Trophoblast cell (in vitro differentiated cells and primary cell): ENCODE results near the gene EGR1.

Experiments
- DNase-seq, 2 donors: peaks; one replicate each; pipeline ENCODE4 v3.0.0-alpha.2; 2016
- H2AFZ ChIP-seq: 2 replicates; pipeline ENCODE4 v1.6.1; 2013; ENCODE audit warnings: low read length, moderate library complexity, mild to moderate bottlenecking; ENCODE audit not compliant: insufficient read depth, poor library complexity
- H2AK5ac ChIP-seq: 2 replicates; pipeline ENCODE4 v1.6.1; 2013; ENCODE audit warnings: mild to moderate bottlenecking, low read length
- H2BK120ac ChIP-seq: 2 replicates; pipeline ENCODE4 v1.6.1; 2013; ENCODE audit warnings: low read length, mild to moderate bottlenecking, moderate library complexity; ENCODE audit not compliant: insufficient read depth, poor library complexity
- H2BK12ac ChIP-seq: 2 replicates; pipeline ENCODE4 v1.6.1; 2013; ENCODE audit warnings: mild to moderate bottlenecking, low read length, moderate library complexity
- H2BK5ac ChIP-seq: 2 replicates; pipeline ENCODE4 v1.6.1; 2013; ENCODE audit warnings: low read length, low read depth, moderate library complexity, mild to moderate bottlenecking; ENCODE audit not compliant: poor library complexity
- H3K14ac ChIP-seq: 2 replicates; pipeline ENCODE4 v1.6.1; 2013; ENCODE audit warnings: mild to moderate bottlenecking, low read length
- H3K18ac ChIP-seq: 2 replicates; pipeline ENCODE4 v1.6.1; 2013; ENCODE audit warnings: mild to moderate bottlenecking, low read length
- H3K23ac ChIP-seq: 2 replicates; pipeline ENCODE4 v1.6.1; 2013; ENCODE audit warnings: low read length
- H3K27ac ChIP-seq: 2 replicates; pipeline ENCODE4 v1.5.1; 2013; ENCODE audit warnings: low read depth, mild to moderate bottlenecking, inconsistent platforms, low read length, moderate library complexity
- H3K27me3 ChIP-seq: 2 replicates; pipeline ENCODE4 v1.6.1; 2013; ENCODE audit warnings: inconsistent platforms, mild to moderate bottlenecking, low read length, moderate library complexity; ENCODE audit not compliant: insufficient read depth
- H3K36me3 ChIP-seq, 2 experiments: 1 replicate in 1 of 2; 2 replicates in 1 of 2; pipeline ENCODE4 v1.6.1; 2013; ENCODE audit warnings: low read length in 2 of 2, mild to moderate bottlenecking in 2 of 2, moderate library complexity in 1 of 2; ENCODE audit not compliant: insufficient read depth in 2 of 2, control insufficient read depth in 1 of 2
- H3K4ac ChIP-seq: 2 replicates; pipeline ENCODE4 v1.6.1; 2013; ENCODE audit warnings: low read depth, mild to moderate bottlenecking, low read length, moderate library complexity
- H3K4me1 ChIP-seq, 2 experiments: 1 replicate in 1 of 2; 2 replicates in 1 of 2; pipeline ENCODE4 v1.6.1; 2013; ENCODE audit warnings: low read length in 2 of 2, mild to moderate bottlenecking in 2 of 2, moderate library complexity in 1 of 2; ENCODE audit not compliant: insufficient read depth in 2 of 2, control insufficient read depth in 1 of 2
- H3K4me2 ChIP-seq: 2 replicates; pipeline ENCODE4 v1.6.1; 2013; ENCODE audit warnings: inconsistent platforms, mild to moderate bottlenecking, low read length, moderate library complexity
- H3K4me3 ChIP-seq: 2 replicates; pipeline ENCODE4 v1.5.1; 2013; ENCODE audit warnings: mild to moderate bottlenecking, low read depth, low read length, inconsistent platforms
- H3K79me1 ChIP-seq: one replicate; pipeline ENCODE4 v1.6.1; 2013; ENCODE audit warnings: low read length
- H3K79me2 ChIP-seq: 2 replicates; pipeline ENCODE4 v1.6.1; 2013; ENCODE audit warnings: low read length, mild to moderate bottlenecking; ENCODE audit not compliant: control insufficient read depth, insufficient read depth, poor library complexity
- H3K9ac ChIP-seq: 2 replicates; pipeline ENCODE4 v1.6.1; 2013; ENCODE audit warnings: mild to moderate bottlenecking, low read length
- H3K9me3 ChIP-seq: 2 replicates; pipeline ENCODE4 v1.6.1; 2013; ENCODE audit warnings: low read depth, mild to moderate bottlenecking, control low read depth, inconsistent platforms, low read length; ENCODE audit not compliant: insufficient read depth
- H4K12ac ChIP-seq: 2 replicates; pipeline ENCODE4 v1.6.1; 2013; ENCODE audit warnings: low read depth, mild to moderate bottlenecking, low read length, moderate library complexity
- H4K8ac ChIP-seq: 2 replicates; pipeline ENCODE4 v1.6.1; 2013; ENCODE audit warnings: low read depth, mild to moderate bottlenecking, low read length, moderate library complexity
- H4K91ac ChIP-seq: one replicate; pipeline ENCODE4 v1.6.1; 2013; ENCODE audit warnings: low read depth, mild to moderate bottlenecking, low read length, moderate library complexity
- WGBS: extraction: QIAGEN DNeasy Blood & Tissue Kit; methylation state at CpG from one replicate; pipeline ENCODE4 v1.1.7; 2013; ENCODE audit warnings: missing lambda C conversion rate; ENCODE audit not compliant: insufficient read length, insufficient coverage; ENCODE audit errors: extremely low coverage; 5-methylcytosine and 5-hydroxymethylcytosine counted together

EGR1 gene

DNA sequence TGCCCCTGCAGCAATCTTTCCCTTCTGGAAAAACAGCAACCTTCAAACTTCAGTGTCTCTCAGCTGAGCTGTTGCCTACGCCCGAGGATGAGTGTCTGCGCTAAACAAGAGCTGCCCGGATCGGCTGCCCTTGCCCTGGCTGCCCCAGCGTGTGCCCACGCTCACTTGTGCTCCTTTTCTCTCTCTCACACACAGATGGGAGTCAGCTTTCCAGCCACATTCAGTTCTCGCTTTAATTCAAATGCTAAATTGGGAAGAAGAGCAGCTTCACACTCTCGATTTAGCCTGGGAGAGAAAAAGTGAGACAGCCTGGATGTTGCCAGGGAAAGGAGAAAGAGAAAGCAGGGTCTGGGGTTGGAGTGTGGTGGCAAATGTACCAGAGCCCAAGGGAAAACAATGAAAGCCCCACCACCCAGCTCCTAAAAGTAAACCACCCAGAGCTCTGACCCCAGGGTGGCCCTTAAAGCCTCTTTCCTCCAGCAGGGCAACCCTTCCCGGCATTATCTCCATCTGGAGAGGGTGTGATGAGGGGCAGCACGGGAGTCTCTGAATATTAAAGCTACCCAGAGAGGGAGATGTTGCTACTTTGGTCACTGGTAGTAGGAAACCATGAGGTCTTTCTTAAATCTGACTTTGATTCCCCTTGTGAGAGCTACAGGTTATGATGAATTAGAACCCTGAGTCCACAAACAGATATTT, 9.9 kb upstream of the EGR1 start:
- H3K79me1 ChIP-seq = no peaks in the 10 kb centered on the region
- no peaks in the 10 kb centered on the region for H3K36me3 ChIP-seq
- H3K9me3 ChIP-seq = no peaks in the 10 kb centered on the region

DNA sequence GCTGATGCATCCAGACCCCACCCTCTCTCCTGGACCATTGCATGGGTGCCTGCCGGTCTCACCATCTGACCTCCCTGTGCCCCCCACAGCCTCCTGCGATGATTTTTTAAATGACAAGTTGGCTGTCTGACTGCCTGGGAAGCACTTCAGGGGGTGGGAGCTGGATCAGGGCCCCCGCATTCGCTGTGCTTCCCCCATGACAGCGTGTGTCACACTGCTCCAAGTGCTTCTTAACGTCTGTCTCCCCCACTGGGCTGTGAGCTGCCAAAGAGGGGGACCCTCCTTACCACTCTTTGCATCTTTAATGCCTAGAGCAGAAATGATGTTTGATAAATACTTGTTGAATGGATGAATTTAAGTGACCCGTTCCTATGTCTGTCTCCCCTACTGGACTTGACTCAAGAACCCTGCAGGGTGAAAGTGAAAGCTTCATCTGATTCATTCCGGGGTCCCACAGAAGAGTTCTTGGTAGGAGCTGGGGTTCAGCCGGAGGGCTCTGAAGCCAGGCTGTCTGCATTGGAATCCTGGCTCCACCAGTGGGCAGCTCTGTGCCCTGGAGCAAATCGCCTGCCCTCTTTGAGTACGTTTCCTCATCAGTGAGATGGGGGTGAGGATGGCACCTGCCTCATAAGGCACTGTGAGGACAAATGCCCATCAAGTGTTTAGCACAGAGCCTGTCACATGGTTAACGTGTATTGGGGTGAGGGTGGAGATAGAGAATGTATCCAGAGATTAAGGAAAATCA, 7.6 kb upstream of the EGR1 start:
- Histone ChIP-seq H2AK5ac (no peak overlapping the region), H4K8ac (no peak overlapping the region), H3K14ac (no peak overlapping the region), H2BK5ac (no peak overlapping the region), H2BK12ac (no peak overlapping the region), H2BK120ac (no peak overlapping the region), H3K79me2 (no peaks in the 10 kb centered on the region), H4K12ac (no peak overlapping the region), H3K4me2 (no peak overlapping the region), H3K79me1 (no peaks in the 10 kb centered on the region), H3K27me3 (no peaks in the 10 kb centered on the region), H3K4me1 (no peaks in the 10 kb centered on the region), H3K4me3 (no peak overlapping the region), H4K91ac (no peak overlapping the region), H3K36me3 (no peaks in the 10 kb centered on the region), H3K9ac (no peak overlapping the region), H2AFZ (no peak overlapping the region), H3K4ac (no peak overlapping the region), H3K23ac (no peak overlapping the region), H3K27ac (no peak overlapping the region), H3K18ac (no peak overlapping the region), H3K9me3 (no peaks in the 10 kb centered on the region)
- WGBS = no CpG with 5 or more reads among the region's 12 CpGs
- DNase-seq = no peak

More for the DNA sequence above, 9.9 kb upstream of the EGR1 start:
- no peak overlapping the region for H4K12ac ChIP-seq
- DNase-seq = no peak
- no peak overlapping the region for H3K4me3 ChIP-seq
- no peak overlapping the region for H3K27ac ChIP-seq
- H2AK5ac ChIP-seq = no peak overlapping the region
- H4K91ac ChIP-seq = no peak overlapping the region
- no peak overlapping the region for H3K4ac ChIP-seq
- no peaks in the 10 kb centered on the region for H3K27me3 ChIP-seq
- no peaks in the 10 kb centered on the region for H3K79me2 ChIP-seq
- no peak overlapping the region for H2BK120ac ChIP-seq
- no peak overlapping the region for H2BK5ac ChIP-seq
- H3K4me1 ChIP-seq = no peaks in the 10 kb centered on the region
- H3K4me2 ChIP-seq = no peak overlapping the region
- H3K9ac ChIP-seq = no peak overlapping the region
- H4K8ac ChIP-seq = no peak overlapping the region
- no peak overlapping the region for H2AFZ ChIP-seq
- H3K14ac ChIP-seq = no peak overlapping the region
- WGBS = no CpG with 5 or more reads among the region's 11 CpGs
- no peak overlapping the region for H3K18ac ChIP-seq
- no peak overlapping the region for H3K23ac ChIP-seq
- no peak overlapping the region for H2BK12ac ChIP-seq

DNA sequence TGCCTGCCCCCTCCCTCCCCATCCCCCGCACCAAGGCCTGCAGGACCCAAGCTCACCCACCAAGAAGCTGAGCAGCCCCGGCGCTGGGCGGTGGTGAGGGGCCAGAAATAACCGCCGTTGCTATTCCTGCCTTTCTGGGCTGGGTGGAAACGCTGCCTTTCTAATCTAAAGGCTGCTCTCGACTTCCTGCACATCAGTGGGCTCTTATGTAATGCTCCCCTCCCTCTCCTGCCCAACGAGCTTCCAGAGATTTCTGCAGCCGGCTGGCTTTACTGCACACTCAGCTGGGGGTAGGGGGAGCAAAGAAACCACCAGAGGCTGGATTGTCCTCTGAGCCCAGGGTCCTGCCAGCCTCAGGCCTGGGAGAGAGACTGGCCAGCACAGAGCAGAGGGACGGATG, 6.9 kb upstream of the EGR1 start:
- H2AK5ac ChIP-seq = no peak overlapping the region
- H4K12ac ChIP-seq = no peak overlapping the region
- H2BK120ac ChIP-seq = no peak overlapping the region
- DNase-seq = no peak
- no peak overlapping the region for H4K8ac ChIP-seq
- no peak overlapping the region for H3K4me2 ChIP-seq
- no peak overlapping the region for H3K27ac ChIP-seq
- no peak overlapping the region for H2BK12ac ChIP-seq
- H3K79me1 ChIP-seq = no peaks in the 10 kb centered on the region
- H3K4ac ChIP-seq = no peak overlapping the region
- peaks cover 0 to 1% of the 10 kb centered on the region in 2 experiments for H3K4me1 ChIP-seq
- H3K9me3 ChIP-seq = no peaks in the 10 kb centered on the region
- no peaks in the 10 kb centered on the region for H3K27me3 ChIP-seq
- no peak overlapping the region for H4K91ac ChIP-seq
- H2BK5ac ChIP-seq = no peak overlapping the region
- H3K18ac ChIP-seq = no peak overlapping the region
- no peaks in the 10 kb centered on the region for H3K79me2 ChIP-seq
- H3K4me3 ChIP-seq = no peak overlapping the region
- H3K23ac ChIP-seq = no peak overlapping the region
- H3K14ac ChIP-seq = no peak overlapping the region
- WGBS = no CpG with 5 or more reads among the region's 11 CpGs
- no peak overlapping the region for H3K9ac ChIP-seq
- no peak overlapping the region for H2AFZ ChIP-seq
- H3K36me3 ChIP-seq = no peaks in the 10 kb centered on the region

DNA sequence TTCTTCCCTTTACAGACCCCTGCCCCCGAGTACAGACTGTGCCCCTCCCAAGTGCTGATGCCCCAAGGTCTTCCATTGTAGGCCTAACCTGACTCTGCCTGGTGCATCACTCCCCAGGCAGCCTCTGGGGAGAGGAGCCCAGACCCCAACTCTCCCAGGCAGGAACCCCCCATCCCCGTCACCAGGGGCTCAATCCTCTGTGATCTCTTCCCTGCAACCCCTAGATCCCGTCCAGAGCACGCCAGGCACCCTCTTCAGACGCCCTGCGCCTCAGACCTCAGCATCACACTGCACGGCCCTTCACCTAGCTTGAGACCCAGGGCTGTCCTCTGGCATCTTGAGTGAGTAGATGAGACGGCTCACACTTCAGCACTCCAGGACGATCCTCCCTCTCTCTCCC, 6.4 kb upstream of the EGR1 start:
- Histone ChIP-seq H3K79me1 (peaks cover 2% of the 10 kb centered on the region), H3K4me2 (no peak overlapping the region), H3K9ac (no peak overlapping the region), H3K4me3 (no peak overlapping the region), H2BK5ac (no peak overlapping the region), H3K27me3 (no peaks in the 10 kb centered on the region), H4K8ac (no peak overlapping the region), H4K91ac (no peak overlapping the region), H2AK5ac (no peak overlapping the region), H3K4ac (no peak overlapping the region), H3K9me3 (no peaks in the 10 kb centered on the region), H3K4me1 (peaks cover 0 to 2% of the 10 kb centered on the region in 2 experiments), H3K14ac (no peak overlapping the region), H3K36me3 (no peaks in the 10 kb centered on the region), H3K23ac (no peak overlapping the region), H3K79me2 (peaks cover 3% of the 10 kb centered on the region), H4K12ac (no peak overlapping the region), H2AFZ (no peak overlapping the region), H3K27ac (no peak overlapping the region), H2BK12ac (no peak overlapping the region), H2BK120ac (no peak overlapping the region), H3K18ac (no peak overlapping the region)
- DNase-seq = no peak
- WGBS = no CpG with 5 or more reads among the region's 9 CpGs
